WTC11 (cell line): ENCODE measurements around the gene CEBPB. TPM values are rescaled to one million over a fixed set of nuclear protein-coding genes. Genes with fewer than 3 reads are reported as not detected.

Source experiments
- ATAC-seq: fragments of 200-7000 bp; cut with Tn5 transposase; 2 replicates; pipeline ENCODE4 v1.10.0; 2021; ENCODE audit warnings: mild to moderate bottlenecking, moderate library complexity
- CTCF ChIA-PET: fragments of 300-600 bp; sonication (Branson Sonifier 250); formaldehyde crosslinking; loops from one replicate; lab custom pipeline; 2021; ENCODE audit warnings: antibody characterized with exemption; lab: Charles Lee
- POLR2A ChIA-PET: fragments of 350-600 bp; sonication (Branson Sonifier 250); formaldehyde crosslinking; loops from one replicate; lab custom pipeline; 2021; ENCODE audit warnings: antibody characterized with exemption; lab: Charles Lee
- DNase-seq: peaks from one replicate; pipeline ENCODE4 v3.0.0; 2021; ENCODE audit warnings: low spot score
- H3K27ac Mint-ChIP-seq: 2 replicates; pipeline ENCODE4 v1.8.0; 2021; ENCODE audit warnings: mixed read lengths
- H3K27me3 Mint-ChIP-seq: 2 replicates; pipeline ENCODE4 v1.8.0; 2021; ENCODE audit warnings: low read depth, mild to moderate bottlenecking, moderate library complexity, mixed read lengths
- H3K36me3 Mint-ChIP-seq: 2 replicates; pipeline ENCODE4 v1.8.0; 2021; ENCODE audit warnings: mixed read lengths
- H3K4me1 Mint-ChIP-seq: 2 replicates; pipeline ENCODE4 v1.8.0; 2022; ENCODE audit warnings: mixed read lengths
- H3K4me3 Mint-ChIP-seq: 2 replicates; pipeline ENCODE4 v1.8.0; 2021; ENCODE audit warnings: mild to moderate bottlenecking, moderate library complexity, mixed read lengths
- H3K9me3 Mint-ChIP-seq: 2 replicates; pipeline ENCODE4 v1.8.0; 2021; ENCODE audit warnings: mixed read lengths
- ERG ChIP-seq: fragments of 250-450 bp; sonication (Bioruptor Pico); IDR thresholded peaks from 2 replicates; pipeline ENCODE4 v1.8.0; 2021; ENCODE audit warnings: mild to moderate bottlenecking
- ETV6 ChIP-seq: sonication (generic); formaldehyde crosslinking; IDR thresholded peaks from 2 replicates; pipeline ENCODE4 v1.8.1; 2022; ENCODE audit warnings: mild to moderate bottlenecking, missing genetic modification reagents
- FOXJ3 ChIP-seq: sonication (generic); formaldehyde crosslinking; IDR thresholded peaks from 2 replicates; pipeline ENCODE4 v1.9.0; 2021; ENCODE audit warnings: missing genetic modification reagents, mild to moderate bottlenecking, borderline replicate concordance
- FOXP4 ChIP-seq: sonication (generic); formaldehyde crosslinking; IDR thresholded peaks from 2 replicates; pipeline ENCODE4 v1.8.0; 2022; ENCODE audit warnings: mild to moderate bottlenecking, missing genetic modification reagents
- GTF2I ChIP-seq: fragments of 250-450 bp; sonication (Bioruptor Pico); conservative IDR thresholded peaks from 2 replicates; pipeline ENCODE4 v1.4.0; 2021; ENCODE audit warnings: mild to moderate bottlenecking
- JAZF1 ChIP-seq: fragments of 250-450 bp; sonication (Bioruptor Pico); IDR thresholded peaks from 2 replicates; pipeline ENCODE4 v1.9.0; 2021; ENCODE audit warnings: moderate library complexity, mild to moderate bottlenecking, inconsistent platforms
- OVOL2 ChIP-seq: fragments of 250-450 bp; sonication (Bioruptor Pico); IDR thresholded peaks from 2 replicates; pipeline ENCODE4 v1.9.0; 2021; ENCODE audit warnings: mild to moderate bottlenecking, borderline replicate concordance
- PRDM15 ChIP-seq: sonication (generic); formaldehyde crosslinking; IDR thresholded peaks from 2 replicates; pipeline ENCODE4 v1.8.0; 2022; ENCODE audit warnings: missing genetic modification reagents
- RORB ChIP-seq: fragments of 250-450 bp; sonication (Bioruptor Pico); IDR thresholded peaks from 2 replicates; pipeline ENCODE4 v1.9.0; 2021; ENCODE audit warnings: mild to moderate bottlenecking
- SMAD4 ChIP-seq: sonication (generic); formaldehyde crosslinking; IDR thresholded peaks from 2 replicates; pipeline ENCODE4 v1.8.0; 2022; ENCODE audit warnings: mild to moderate bottlenecking, missing genetic modification reagents
- TCF7 ChIP-seq: sonication (generic); formaldehyde crosslinking; IDR thresholded peaks from 2 replicates; pipeline ENCODE4 v1.8.0; 2022; ENCODE audit warnings: mild to moderate bottlenecking, low read depth, missing genetic modification reagents, moderate library complexity
- TEAD1 ChIP-seq: sonication (generic); formaldehyde crosslinking; IDR thresholded peaks from 2 replicates; pipeline ENCODE4 v1.8.0; 2022; ENCODE audit warnings: mild to moderate bottlenecking, missing genetic modification reagents
- TP53 ChIP-seq: sonication (generic); formaldehyde crosslinking; IDR thresholded peaks from 2 replicates; pipeline ENCODE4 v1.8.1; 2023; ENCODE audit warnings: mild to moderate bottlenecking, missing genetic modification reagents
- USF2 ChIP-seq: sonication (generic); formaldehyde crosslinking; IDR thresholded peaks from 2 replicates; pipeline ENCODE4 v1.8.1; 2023; ENCODE audit warnings: mild to moderate bottlenecking, missing genetic modification reagents, moderate library complexity
- ZBTB21 ChIP-seq: sonication (generic); formaldehyde crosslinking; IDR thresholded peaks from 2 replicates; pipeline ENCODE4 v1.8.1; 2023; ENCODE audit warnings: mild to moderate bottlenecking, missing genetic modification reagents, borderline replicate concordance
- ZMAT4 ChIP-seq: fragments of 250-450 bp; sonication (Bioruptor Pico); IDR thresholded peaks from 2 replicates; pipeline ENCODE4 v1.9.0; 2021; ENCODE audit warnings: mild to moderate bottlenecking
- ZNF121 ChIP-seq: sonication (generic); formaldehyde crosslinking; IDR thresholded peaks from 2 replicates; pipeline ENCODE4 v1.8.0; 2023; ENCODE audit warnings: missing genetic modification reagents
- ZNF138 ChIP-seq: sonication (generic); formaldehyde crosslinking; conservative IDR thresholded peaks from 2 replicates; pipeline ENCODE4 v1.8.1; 2022; ENCODE audit warnings: mild to moderate bottlenecking, moderate library complexity, missing genetic modification reagents
- ZNF232 ChIP-seq: sonication (generic); formaldehyde crosslinking; IDR thresholded peaks from 2 replicates; pipeline ENCODE4 v1.8.0; 2022; ENCODE audit warnings: mild to moderate bottlenecking, missing genetic modification reagents
- ZNF317 ChIP-seq: sonication (generic); formaldehyde crosslinking; IDR thresholded peaks from 2 replicates; pipeline ENCODE4 v1.8.1; 2023; ENCODE audit warnings: low read depth, mild to moderate bottlenecking, moderate library complexity, missing genetic modification reagents, borderline replicate concordance
- total RNA-seq: library from RNA; stranded (reverse); gene quantifications from 3 replicates; pipeline ENCODE4 v1.2.3, GENCODE V29; 2021

CEBPB gene
- total RNA-seq, 1 experiment from 2014 or later = 29.1 TPM

- Mint-ChIP-seq H3K36me3 (no peaks in the 10 kb centered on the region), H3K9me3 (peaks cover 4% of the 10 kb centered on the region; the same call in 1 of the 2 replicates), H3K27me3 (peaks cover 19% of the 10 kb centered on the region), H3K4me3 (no peak overlapping the region), H3K4me1 (peaks cover 4% of the 10 kb centered on the region), H3K27ac (no peak overlapping the region)
- ChIA-PET POLR2A (interaction anchor here (0.7 kb wide), 1 partner anchor 53 kb away, joined by 6 read pairs; no protein-coding TSS in a partner anchor), CTCF (interaction anchor here (0.6 to 5.8 kb wide), 5 partner anchors 61 to 407 kb away, joined by 3 to 101 read pairs (median 3); no protein-coding TSS in a partner anchor)
- ATAC-seq (no peak), DNase-seq (no peak)
- TF ChIP-seq ZBTB21 (CRISPR knock-in tag) = no peak
- TF ChIP-seq ZMAT4 = no peak
- no peak for TF ChIP-seq ZNF121 (CRISPR knock-in tag)
Measured at GRCh38 chr20:50181344-50181743, 9.3 kb upstream of the CEBPB start.

- Mint-ChIP-seq H3K9me3 (peaks cover 4% of the 10 kb centered on the region; the same call in 1 of the 2 replicates), H3K27me3 (peaks cover 19% of the 10 kb centered on the region), H3K27ac (no peak overlapping the region), H3K36me3 (no peaks in the 10 kb centered on the region), H3K4me3 (no peak overlapping the region), H3K4me1 (peaks cover 10% of the 10 kb centered on the region)
- ChIA-PET CTCF (interaction anchor here (1.0 to 5.8 kb wide), 2 partner anchors 62 to 203 kb away, joined by 3 to 101 read pairs; no protein-coding TSS in a partner anchor), POLR2A (no interaction called here)
- TF ChIP-seq JAZF1 (no peak), TEAD1 (CRISPR knock-in tag) (no peak), ETV6 (no peak), ZNF138 (no peak), ZNF232 (CRISPR knock-in tag) (no peak), FOXJ3 (CRISPR knock-in tag) (no peak)
- DNase-seq (no peak), ATAC-seq (no peak)
Measured at GRCh38 chr20:50182346-50182745, 8.3 kb upstream of the CEBPB start.

- H3K9me3 Mint-ChIP-seq = peaks cover 4% of the 10 kb centered on the region; the same call in 1 of the 2 replicates
- DNase-seq (no peak), ATAC-seq (no peak)
- no peak overlapping the region for H3K27ac Mint-ChIP-seq
- TF ChIP-seq ZNF317 (CRISPR knock-in tag) (no peak), TEAD1 (CRISPR knock-in tag) (no peak), GTF2I (CRISPR knock-in tag) (no peak), TP53 (CRISPR knock-in tag) (no peak), RORB (CRISPR knock-in tag) (no peak), OVOL2 (CRISPR knock-in tag) (no peak), USF2 (no peak), TCF7 (CRISPR knock-in tag) (no peak), SMAD4 (CRISPR knock-in tag) (no peak), PRDM15 (CRISPR knock-in tag) (no peak), FOXP4 (CRISPR knock-in tag) (no peak), ERG (CRISPR knock-in tag) (no peak), ZMAT4 (no peak)
- ChIA-PET POLR2A (no interaction called here), CTCF (interaction anchor here (0.6 to 1.3 kb wide), 16 partner anchors 13 to 603 kb away, joined by 3 to 14 read pairs (median 3); partner anchors contain the start of gene PEDS1)
- peaks cover 19% of the 10 kb centered on the region for H3K27me3 Mint-ChIP-seq
- H3K36me3 Mint-ChIP-seq = no peaks in the 10 kb centered on the region
- H3K4me3 Mint-ChIP-seq = no peak overlapping the region
- H3K4me1 Mint-ChIP-seq = peaks cover 21% of the 10 kb centered on the region
Measured at GRCh38 chr20:50185426-50185825, 5.2 kb upstream of the CEBPB start.
